Fibroblast of gingiva (primary cell): Measurements from ENCODE around the gene TMEM200B.
A peak's percentile ranks its signal among the peaks of the same experiment; 100 is the strongest.
"Not testable (repeated sequence)": the region's sequence is repeated elsewhere in the genome, so short reads cannot be mapped to it uniquely, and the experiment has no call there.

Experiments
- DNase-seq: peaks from one replicate; pipeline ENCODE4 v3.0.0-alpha.2; 2011; ENCODE audit warnings: low read depth

TMEM200B gene

GRCh38 chr1:29108041-29108440, 15.7 kb downstream of the TMEM200B start:
- not testable (repeated sequence) for DNase-seq

- DNase-seq = peak; percentile 36
Observed at GRCh38 chr1:29105822-29106221, 17.9 kb downstream of the TMEM200B start.

- no peak for DNase-seq
Observed at GRCh38 chr1:29100487-29100886, 23.2 kb downstream of the TMEM200B start.

- no peak for DNase-seq
Observed at GRCh38 chr1:29099286-29099685, 24.4 kb downstream of the TMEM200B start.

GRCh38 chr1:29096231-29096886, 27.3 kb downstream of the TMEM200B start:
- DNase-seq = no peak

- DNase-seq = no peak
Observed at GRCh38 chr1:29094954-29095353, 28.7 kb downstream of the TMEM200B start.

- no peak for DNase-seq
Observed at GRCh38 chr1:29094433-29094832, 29.3 kb downstream of the TMEM200B start.

- not testable (repeated sequence) for DNase-seq
Observed at GRCh38 chr1:29092704-29093103, 31.0 kb downstream of the TMEM200B start.

- no peak for DNase-seq
Observed at GRCh38 chr1:29090937-29091618, 32.6 kb downstream of the TMEM200B start.

- no peak for DNase-seq
Observed at GRCh38 chr1:29084196-29084521, 39.5 kb downstream of the TMEM200B start.

- no peak for DNase-seq
Observed at GRCh38 chr1:29083317-29084195, 40.1 kb downstream of the TMEM200B start.

GRCh38 chr1:29082519-29082918, 41.2 kb downstream of the TMEM200B start:
- DNase-seq = no peak

GRCh38 chr1:29081201-29081600, 42.5 kb downstream of the TMEM200B start:
- DNase-seq = no peak

- not testable (repeated sequence) for DNase-seq
Observed at GRCh38 chr1:29079916-29080629, 43.6 kb downstream of the TMEM200B start.

- DNase-seq = no peak
Observed at GRCh38 chr1:29077155-29077554, 46.5 kb downstream of the TMEM200B start.
